VCaP (cell line): ENCODE measurements around the gene TMEM132D.

Source experiments
- H3K27ac ChIP-seq: fragments of 450-650 bp; 2 replicates; pipeline ENCODE4 v1.5.1; 2017
- TF ChIP-seq, protein P1 (sequence below): fragments of 450-650 bp; conservative IDR thresholded peaks from 2 replicates; pipeline ENCODE4 v1.5.1; 2017; ENCODE audit warnings: mild to moderate bottlenecking, moderate library complexity

The TMEM132D gene

DNA sequence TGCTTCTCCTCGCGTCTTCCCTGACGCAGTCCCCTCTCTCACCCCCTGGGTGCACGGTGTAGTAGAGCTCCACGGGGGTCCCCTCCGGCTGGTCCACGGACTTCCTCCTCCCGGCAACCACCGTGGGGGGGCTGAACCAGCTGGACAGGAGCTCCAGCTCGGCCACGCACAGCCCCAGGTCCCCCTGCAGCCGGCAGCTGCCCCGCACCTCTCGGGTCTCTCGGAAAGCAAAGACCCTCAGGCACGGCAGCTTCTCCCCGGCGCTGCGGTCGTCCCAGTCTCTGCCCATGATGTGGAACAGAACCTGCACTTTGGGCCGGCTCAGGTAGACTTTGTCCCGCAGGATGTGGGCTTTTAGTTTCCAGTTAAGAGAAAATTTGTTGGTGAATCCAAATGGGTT is 203.8 kb downstream of the TMEM132D start:
- TF ChIP-seq, protein P1, sequence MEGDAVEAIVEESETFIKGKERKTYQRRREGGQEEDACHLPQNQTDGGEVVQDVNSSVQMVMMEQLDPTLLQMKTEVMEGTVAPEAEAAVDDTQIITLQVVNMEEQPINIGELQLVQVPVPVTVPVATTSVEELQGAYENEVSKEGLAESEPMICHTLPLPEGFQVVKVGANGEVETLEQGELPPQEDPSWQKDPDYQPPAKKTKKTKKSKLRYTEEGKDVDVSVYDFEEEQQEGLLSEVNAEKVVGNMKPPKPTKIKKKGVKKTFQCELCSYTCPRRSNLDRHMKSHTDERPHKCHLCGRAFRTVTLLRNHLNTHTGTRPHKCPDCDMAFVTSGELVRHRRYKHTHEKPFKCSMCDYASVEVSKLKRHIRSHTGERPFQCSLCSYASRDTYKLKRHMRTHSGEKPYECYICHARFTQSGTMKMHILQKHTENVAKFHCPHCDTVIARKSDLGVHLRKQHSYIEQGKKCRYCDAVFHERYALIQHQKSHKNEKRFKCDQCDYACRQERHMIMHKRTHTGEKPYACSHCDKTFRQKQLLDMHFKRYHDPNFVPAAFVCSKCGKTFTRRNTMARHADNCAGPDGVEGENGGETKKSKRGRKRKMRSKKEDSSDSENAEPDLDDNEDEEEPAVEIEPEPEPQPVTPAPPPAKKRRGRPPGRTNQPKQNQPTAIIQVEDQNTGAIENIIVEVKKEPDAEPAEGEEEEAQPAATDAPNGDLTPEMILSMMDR = no peak
- H3K27ac ChIP-seq = no peak overlapping the region

DNA sequence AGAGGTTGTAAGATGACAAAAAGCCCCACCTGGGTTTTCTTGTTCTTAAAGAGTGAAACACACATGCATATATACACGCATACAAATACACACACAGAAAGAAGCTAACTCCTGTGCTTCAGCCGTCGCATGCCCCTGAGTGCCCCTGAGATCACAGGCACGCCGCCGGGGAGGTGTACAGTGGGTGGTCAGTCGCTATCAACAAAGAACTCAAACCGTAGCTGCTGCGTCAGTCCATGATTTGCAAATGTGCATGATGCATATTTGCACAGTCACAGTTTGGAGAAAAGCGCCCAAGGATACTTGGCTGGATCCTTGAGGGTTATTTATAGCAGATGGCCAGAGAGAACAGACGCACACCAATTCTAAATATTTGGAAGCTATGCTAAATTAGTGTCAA is 206.9 kb downstream of the TMEM132D start:
- H3K27ac ChIP-seq = no peak overlapping the region
- TF ChIP-seq, protein P1 = no peak

DNA sequence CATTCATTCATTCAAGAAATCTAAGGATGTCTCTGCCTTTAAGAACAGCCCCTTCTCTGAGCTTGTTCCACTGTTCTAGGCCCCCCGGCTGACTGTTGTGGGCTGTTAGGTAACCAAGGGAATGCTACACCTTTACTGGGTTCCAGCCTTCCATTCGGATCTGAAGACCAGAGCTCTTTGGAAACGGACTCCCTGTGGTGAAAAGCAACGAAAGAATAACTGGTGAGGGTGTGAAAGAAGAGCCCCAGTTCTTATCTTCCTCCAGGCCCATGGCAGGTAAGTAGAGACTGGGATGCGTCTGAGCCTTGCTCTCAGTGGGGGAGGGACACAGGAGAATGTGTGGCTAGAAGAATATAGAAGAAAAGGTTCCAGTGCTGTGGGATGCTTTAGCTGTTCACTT is 207.4 kb downstream of the TMEM132D start:
- H3K27ac ChIP-seq = no peak overlapping the region
- TF ChIP-seq, protein P1 = no peak

DNA sequence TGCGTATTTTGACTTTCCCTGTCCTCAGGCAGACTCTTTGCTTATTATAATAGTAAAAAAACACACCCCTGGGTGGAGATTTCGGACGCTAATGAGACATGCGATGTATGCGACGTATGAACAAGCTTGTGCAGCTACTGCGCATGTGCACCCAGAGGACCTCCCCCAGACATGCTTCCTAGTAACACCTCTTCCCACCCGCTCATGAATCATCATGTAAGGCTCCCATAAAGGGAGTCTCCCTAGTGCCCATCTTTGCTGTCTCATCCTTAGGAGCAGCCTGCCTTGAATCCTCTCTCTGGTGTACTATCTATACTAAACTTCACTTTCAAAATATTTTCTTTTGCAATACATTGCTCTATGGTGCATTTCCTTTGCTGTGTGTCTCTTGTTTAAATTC is 210.1 kb downstream of the TMEM132D start:
- H3K27ac ChIP-seq = no peak overlapping the region
- TF ChIP-seq, protein P1 = no peak

DNA sequence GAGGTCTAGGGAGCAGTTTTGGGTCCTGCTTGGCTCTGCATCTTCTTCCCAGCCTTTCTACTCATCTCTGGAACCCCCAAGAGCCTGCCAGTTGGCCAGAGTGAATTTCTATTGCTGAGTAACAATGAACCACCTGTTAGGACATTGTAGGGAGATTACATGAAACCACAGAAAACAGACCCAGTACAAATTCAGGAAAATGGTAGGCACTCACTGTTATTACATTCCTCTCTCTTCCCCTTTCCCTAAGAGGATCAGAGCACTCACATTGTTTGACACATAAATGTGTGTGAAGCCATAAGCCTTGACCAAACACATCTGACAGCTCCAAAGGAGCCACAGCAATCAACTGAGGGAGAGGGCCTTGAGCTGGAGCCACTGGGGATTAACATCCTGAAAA is 216.1 kb downstream of the TMEM132D start:
- TF ChIP-seq, protein P1 = no peak
- no peak overlapping the region for H3K27ac ChIP-seq

DNA sequence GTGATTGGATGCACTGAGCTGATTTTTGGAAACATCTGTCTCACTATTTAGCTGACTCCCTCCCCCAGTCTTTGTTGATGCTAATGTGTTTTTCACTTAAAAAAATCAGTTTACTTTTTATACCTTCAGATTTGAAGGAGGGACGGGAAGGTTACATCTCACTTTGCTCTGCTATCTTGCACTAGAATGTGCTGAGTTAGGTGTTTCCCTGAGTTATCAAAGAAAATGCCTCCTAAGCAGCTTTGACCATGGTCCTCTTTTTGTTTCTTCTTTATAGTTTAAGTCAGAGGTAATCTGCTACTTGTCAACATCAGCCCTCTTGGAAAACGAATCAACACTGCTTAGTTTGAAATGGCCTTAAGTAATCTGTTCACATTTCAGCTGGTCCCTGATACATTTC is 222.0 kb downstream of the TMEM132D start:
- H3K27ac ChIP-seq = no peak overlapping the region
- TF ChIP-seq, protein P1 = no peak

DNA sequence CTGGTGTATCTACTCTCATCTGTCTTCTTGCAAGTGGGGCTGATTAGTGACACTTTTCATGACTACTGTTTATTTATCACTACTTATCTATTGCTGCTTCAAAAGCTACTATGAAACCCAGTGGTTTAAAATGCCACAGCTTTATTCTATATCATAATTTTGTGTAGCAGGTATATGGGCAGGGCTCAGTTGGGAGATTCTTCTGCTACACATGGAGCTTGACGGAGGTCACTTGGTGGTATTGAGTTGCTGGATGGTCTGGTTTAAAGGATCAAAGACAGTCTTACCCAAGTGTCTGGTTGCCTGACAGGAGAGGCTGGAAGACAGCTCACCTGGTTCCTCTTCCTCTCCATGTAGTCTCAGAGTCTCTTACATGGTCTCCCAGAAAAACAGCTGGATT is 222.7 kb downstream of the TMEM132D start:
- TF ChIP-seq, protein P1 = no peak
- no peak overlapping the region for H3K27ac ChIP-seq

DNA sequence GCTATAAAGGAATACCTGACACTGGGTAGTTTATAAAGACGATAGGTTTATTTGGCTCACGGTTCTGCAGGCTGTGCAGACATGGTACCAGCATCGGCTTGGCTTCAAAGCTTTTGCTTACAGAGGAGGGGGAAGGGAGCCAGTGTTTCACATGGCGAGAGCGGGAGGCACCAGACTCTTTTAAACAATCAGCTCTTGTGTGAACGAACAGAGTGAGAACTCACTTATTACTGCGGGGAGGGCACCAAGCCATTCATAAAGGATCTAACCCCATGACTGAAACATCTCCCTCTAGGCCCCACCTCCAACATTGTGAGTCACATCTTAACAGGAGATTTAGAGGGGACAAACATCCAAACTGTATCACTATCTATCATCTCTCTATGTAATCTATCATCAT is 227.4 kb downstream of the TMEM132D start:
- H3K27ac ChIP-seq = no peak overlapping the region
- TF ChIP-seq, protein P1 = no peak
